Activated CD8-positive, alpha-beta memory T cell treated with anti-CD3 and anti-CD28 coated beads, Interleukin-2, amount 50 U/mL, for 24 hours (primary cell): ENCODE results near the gene CTNNA1.

Experiments used
- DNase-seq: peaks from one replicate; pipeline ENCODE4 v3.0.0-alpha.2; 2020; ENCODE audit errors: extremely low read depth

The CTNNA1 gene

GRCh38 chr5:138964647-138965201 lies 211.5 kb downstream of the CTNNA1 start:
- no peak for DNase-seq

DNA sequence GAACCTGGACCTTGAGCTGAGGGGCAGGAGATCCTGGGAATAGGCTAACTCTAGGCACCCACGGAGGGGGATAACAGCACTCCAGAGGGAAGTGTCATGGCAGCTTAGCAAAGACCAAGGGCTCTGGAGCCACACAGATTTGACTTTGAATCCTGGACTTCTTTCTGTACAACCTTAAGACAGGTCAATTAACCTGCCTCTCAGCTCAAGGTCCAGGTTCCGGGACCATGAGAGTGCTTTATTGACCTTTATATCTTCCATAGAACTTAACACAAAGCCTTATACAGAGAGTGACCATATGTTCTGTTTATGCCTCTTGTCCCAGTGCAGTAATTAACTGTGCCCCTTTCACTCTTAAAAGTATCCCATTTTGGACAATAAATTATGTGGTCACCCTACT lies 212.4 kb downstream of the CTNNA1 start:
- no peak for DNase-seq

GRCh38 chr5:138966236-138966985 lies 213.2 kb downstream of the CTNNA1 start:
- DNase-seq, result no peak

DNA sequence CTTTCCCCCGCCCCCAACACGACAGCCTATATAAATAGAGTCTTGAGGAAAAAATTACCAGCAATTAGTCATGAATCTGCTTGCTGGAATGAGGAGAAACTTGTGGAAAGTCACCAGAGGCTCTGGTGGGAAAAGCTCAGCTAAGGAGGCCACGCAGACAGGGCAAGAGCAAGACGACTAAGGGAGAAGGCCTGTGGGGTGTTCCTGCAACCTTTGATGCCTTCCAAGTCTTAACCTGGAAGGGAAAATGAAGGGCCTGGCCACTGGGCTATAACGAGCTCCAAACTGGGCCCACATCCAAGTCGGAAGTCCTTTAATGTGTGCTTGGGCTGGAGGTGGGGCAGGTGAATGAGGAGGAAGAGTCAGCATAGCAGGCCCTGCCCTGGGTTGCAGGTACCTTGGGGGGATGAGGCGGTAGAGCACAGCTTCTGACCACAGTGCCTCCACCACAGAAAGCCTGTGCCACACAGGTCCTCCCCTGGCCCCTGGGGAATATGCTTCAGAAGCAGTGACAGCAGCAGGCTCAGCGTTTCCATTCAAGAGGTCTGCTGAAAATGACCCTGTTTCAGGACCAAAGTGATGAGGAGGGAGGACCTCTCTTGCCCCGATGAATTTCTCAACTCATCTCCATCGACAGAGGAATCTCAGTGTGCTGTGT lies 214.7 kb downstream of the CTNNA1 start:
- no peak for DNase-seq

DNA sequence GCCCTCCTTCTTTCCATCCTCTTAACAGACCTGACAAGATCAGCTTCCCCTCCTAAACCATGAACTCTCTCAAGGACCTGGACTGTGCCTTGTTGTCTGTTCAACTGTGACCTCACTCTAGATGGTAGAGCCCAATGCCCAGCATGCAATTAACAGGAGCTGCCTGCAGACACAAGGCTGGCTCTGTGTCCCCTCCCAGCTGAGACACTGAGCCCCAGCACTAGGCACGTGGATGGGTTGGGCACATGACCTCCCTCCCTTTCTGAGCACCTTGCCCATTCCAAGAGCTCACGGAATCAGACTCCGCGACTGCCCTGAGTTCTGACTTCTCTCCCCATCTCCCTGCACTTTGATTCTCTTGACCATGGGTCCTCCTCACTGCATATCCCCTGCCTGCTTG lies 215.4 kb downstream of the CTNNA1 start:
- DNase-seq, result no peak

- DNase-seq, result no peak
These were observed 216.2 kb downstream of the CTNNA1 start for GRCh38 chr5:138969323-138970002.

- DNase-seq, result no peak
These were observed 219.0 kb downstream of the CTNNA1 start for GRCh38 chr5:138972230-138972629.

DNA sequence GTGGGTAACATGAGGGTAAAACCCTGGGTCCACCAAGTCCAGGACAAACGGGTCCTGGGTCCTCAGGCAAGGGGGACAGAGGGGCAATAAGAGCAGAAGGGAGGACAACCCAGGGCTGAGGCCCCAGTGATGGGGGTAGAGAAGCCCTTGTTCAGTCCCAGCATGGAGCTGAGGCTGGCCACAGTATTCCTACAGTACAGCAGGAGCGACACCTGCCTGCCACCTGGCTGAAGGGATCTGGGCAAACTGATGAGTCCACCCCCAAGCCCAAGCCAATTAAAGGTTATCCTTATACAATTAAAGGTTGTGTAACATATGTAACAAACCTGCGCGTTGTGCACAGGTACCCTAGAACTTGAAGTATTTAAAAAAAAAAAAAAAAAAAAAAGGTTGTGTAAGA lies 219.6 kb downstream of the CTNNA1 start:
- DNase-seq, result no peak

GRCh38 chr5:138974227-138975063 lies 221.2 kb downstream of the CTNNA1 start:
- DNase-seq, result no peak

DNA sequence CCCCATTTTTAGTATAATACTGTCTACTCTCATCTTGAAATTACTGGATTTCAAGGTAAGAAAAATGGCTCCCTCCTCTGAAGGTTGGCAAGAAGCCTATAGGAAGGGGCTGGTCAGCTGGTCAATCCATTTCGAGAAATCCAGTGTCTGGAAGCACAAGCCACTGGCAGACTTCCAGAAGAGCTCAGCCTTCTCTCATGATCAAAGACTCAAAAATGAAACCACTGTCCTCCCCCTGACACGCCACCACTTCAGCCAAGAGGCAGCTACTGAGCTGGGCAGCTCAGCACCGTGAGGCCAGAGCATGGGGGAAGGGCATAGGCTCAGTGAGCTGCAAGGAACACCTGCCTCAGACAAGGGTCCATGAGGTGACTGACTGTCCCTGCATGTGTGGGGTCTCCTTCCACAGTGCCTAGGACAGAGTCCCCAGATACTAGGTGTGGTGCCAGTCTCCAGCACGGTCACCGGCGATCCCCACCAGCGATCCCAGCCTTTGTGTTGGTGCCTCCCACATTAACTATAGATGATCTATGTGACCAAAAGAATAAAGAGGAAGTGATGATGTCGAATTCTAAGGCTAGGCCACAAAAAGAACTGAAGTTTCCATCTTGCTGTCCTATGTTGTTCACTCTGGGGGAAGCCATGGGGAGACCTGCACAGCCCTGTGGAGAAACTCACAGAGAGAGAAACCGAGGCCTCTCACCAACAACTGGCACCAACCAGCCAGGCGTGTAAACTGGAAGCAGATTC lies 222.0 kb downstream of the CTNNA1 start:
- no peak for DNase-seq

GRCh38 chr5:138978080-138978479 lies 224.9 kb downstream of the CTNNA1 start:
- DNase-seq, result no peak

DNA sequence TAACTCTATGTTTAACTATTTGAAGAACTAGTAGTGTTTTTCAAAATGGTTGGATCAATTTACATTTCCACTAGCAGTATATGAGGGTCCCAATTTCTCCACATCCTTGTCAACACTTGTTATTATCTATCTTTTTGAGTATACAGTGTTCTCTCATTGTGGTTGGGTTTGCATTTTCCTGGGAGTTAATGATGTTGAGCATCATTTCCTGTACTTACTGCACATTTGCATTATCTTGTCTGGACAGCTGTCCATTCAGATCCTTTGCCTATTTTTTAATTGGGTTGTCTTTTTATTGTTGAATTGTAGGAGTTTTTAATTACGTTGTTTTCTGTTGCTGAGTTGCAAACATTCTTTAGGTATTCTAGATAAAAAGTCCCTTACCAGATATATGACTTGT lies 225.4 kb downstream of the CTNNA1 start:
- no peak for DNase-seq

- DNase-seq, result peak; percentile 5
These were observed 226.6 kb downstream of the CTNNA1 start for GRCh38 chr5:138979684-138980280.

DNA sequence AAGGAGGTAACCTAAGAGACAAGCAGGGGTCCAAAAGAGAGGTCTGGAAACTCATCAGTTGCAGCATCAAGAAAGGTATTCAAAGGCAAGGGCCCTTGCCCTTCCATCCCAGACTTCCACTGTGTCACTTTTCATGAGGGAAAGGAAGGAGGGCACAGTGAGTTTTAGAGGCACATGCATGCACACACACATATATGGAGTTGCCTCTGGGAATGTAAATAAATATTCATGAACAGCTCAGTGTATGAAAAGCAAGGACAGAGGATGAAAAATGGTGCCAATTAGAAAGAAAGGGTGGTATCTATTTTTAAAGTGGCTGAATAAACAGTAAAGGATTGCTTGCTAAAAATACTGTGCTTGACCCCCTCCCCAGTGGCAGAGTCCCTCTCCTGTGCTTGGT lies 227.2 kb downstream of the CTNNA1 start:
- no peak for DNase-seq

DNA sequence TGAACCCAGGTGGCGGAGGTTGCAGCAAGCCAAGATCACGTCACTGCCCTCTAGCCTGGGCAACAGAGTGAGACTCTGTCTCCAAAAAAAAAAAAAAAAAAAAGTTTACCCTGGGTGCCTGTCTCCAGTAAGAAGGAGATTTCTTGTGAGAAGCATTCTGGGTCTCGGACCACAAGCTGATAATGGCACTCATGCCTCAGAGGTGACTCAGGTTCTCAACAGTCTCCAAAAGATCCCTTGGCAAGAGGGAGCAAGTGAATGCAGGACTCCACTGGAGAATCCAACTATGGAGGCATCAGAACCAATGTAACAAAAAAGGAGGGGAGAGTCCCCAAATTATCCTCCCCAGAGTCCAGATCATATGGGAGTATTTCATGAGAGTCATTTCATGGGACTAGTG lies 227.9 kb downstream of the CTNNA1 start:
- no peak for DNase-seq

DNA sequence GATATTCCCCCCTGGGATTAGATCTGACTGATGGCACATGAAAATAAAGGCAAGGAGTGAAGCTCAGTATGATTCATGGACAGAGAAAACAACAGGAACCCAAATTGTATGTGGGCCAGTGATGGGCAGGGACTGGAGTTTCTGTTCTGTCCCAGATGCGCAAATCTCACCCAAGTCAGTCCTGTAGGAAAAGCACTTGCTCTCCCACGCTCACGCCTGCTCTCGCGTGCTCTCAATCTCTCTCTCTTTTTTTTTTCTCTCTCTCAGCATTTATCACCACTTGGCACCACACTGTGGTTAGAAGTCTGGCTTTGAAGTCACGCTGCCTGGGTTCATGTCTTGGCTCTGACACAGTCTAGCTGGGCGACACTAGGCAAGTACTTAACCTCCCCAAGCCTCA lies 228.4 kb downstream of the CTNNA1 start:
- DNase-seq, result no peak

DNA sequence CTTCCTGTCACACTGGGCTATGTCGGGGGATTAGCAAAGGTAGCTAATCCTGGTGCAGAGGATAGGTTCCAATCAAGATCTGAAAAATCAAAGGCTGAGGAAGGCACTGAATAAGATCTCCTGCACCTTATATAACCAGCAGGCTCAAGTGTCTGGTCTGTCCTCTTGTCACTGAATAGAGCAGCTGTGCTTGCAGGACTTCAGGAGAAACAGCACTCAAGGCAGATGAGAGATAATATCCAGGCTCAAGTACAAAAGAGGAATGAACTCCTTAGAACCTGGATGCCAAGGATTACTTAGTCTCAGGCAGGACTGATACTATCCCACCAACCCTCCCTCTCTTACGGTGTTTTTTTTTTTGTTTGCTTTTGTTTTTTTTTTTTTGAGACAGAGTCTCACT lies 230.8 kb downstream of the CTNNA1 start:
- no peak for DNase-seq
